GM13976 (cell line): ENCODE data around the gene NCCRP1.

ENCODE experiments used
- DNase-seq: peaks from one replicate; pipeline ENCODE4 v3.0.0; 2012; ENCODE audit warnings: low spot score
- in situ Hi-C: fragments of 300-500 bp; cut with MboI; formaldehyde crosslinking; loops from one replicate; pipeline ENCODE4 v1.12.0; 2022; ENCODE audit warnings: low sequenced_read_pairs, mixed read lengths, inconsistent platforms; ENCODE audit not compliant: unreplicated experiment
- TF ChIP-seq, protein P1 (sequence below): IDR thresholded peaks from 2 replicates; pipeline ENCODE4 v1.5.1; 2012; ENCODE audit warnings: borderline replicate concordance, mild to moderate bottlenecking; ENCODE audit not compliant: insufficient read depth; ENCODE audit errors: extremely low read depth, missing control alignments, control extremely low read depth

Gene NCCRP1

DNA sequence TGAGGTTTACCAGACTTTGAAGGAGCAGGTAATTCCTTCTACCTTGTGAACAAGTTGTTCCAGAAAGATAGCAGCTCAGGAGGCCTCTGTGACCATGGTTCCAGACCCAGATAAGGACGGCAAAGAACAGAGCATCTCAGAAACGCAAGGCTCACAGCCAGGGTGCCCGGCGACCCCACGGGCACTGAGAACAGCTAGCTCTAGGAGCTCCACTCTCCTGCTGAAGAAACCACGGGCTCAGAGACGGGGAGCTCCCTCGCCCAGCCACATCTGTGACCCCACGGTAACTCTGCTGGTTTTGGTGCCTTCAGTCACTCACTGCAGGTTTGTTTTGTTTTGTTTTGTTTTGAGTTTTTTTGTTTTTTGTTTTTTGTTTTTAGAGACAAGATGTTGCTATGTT is 16.0 kb upstream of the NCCRP1 start:
- in situ Hi-C loops = no loop called here
- TF ChIP-seq, protein P1, sequence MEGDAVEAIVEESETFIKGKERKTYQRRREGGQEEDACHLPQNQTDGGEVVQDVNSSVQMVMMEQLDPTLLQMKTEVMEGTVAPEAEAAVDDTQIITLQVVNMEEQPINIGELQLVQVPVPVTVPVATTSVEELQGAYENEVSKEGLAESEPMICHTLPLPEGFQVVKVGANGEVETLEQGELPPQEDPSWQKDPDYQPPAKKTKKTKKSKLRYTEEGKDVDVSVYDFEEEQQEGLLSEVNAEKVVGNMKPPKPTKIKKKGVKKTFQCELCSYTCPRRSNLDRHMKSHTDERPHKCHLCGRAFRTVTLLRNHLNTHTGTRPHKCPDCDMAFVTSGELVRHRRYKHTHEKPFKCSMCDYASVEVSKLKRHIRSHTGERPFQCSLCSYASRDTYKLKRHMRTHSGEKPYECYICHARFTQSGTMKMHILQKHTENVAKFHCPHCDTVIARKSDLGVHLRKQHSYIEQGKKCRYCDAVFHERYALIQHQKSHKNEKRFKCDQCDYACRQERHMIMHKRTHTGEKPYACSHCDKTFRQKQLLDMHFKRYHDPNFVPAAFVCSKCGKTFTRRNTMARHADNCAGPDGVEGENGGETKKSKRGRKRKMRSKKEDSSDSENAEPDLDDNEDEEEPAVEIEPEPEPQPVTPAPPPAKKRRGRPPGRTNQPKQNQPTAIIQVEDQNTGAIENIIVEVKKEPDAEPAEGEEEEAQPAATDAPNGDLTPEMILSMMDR = no peak
- DNase-seq = no peak

DNA sequence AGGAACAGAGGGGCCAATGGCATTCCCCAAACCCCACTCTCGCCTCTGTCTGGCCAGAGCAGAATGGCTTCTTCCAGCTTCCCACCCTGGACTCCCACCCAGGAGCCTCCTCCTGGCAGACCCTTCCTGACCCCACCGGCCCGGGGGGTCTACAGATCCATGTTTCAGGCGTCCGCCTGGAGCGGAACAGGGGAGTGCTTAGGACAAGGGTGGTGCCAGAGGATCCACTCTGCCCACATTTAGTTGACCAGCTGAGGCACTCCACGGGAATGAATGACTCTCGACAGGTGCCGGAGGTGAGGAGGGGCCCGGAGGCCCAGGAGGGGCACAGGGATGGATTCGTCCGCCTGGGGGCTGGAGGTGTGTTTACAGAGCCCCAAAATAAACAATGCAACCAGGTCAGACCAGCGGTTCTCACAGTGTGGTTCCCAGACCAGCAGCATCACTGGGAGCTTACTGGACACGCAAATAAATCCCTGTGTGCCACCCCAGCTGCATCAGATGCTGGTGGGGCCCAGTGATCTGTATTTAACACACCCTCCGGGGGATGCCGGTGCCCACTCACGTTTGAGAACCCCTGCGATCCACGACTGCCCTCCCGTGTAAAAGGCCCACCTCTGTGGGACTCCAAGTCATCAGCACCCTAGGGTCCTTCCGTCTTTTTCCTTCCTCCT is 15.1 kb upstream of the NCCRP1 start:
- in situ Hi-C loops = no loop called here
- DNase-seq = no peak
- TF ChIP-seq, protein P1 = no peak

DNA sequence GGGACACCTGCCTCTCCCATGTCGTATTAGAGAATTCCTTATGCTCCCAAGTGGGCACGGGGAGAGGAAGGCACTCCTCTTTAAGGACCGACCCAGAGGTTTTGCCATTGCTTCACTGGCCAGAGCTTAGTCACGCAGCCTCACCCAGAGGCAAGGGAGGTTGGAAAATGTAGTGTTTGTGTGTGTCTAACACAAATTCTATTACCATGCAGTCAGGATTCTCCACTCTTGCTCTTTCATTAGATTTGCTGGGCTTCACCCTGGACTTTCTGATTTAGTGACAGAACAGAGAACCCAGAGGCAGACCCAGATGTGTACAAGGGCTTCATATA is 14.6 kb upstream of the NCCRP1 start:
- no peak for DNase-seq
- TF ChIP-seq, protein P1 = no peak
- in situ Hi-C loops = no loop called here

DNA sequence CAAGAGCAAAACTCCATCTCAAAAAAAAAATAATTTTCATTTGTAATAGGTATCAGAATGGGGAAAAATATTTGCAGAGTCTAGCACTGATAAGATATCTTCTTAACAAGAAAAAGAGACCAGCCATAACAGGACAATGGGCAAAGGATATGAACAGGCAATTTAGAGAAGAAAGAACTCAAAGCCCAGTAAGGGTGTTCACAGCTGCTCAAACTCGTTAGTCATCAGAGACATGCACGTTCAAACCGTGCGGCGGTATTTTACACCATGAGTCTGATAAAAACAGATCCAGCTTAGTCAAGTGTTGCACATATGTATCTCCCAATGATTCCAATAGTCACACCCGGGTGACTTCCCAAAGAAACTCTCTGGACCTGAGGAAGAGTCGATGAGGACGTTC is 13.7 kb upstream of the NCCRP1 start:
- in situ Hi-C loops = no loop called here
- DNase-seq = no peak
- TF ChIP-seq, protein P1 = no peak

DNA sequence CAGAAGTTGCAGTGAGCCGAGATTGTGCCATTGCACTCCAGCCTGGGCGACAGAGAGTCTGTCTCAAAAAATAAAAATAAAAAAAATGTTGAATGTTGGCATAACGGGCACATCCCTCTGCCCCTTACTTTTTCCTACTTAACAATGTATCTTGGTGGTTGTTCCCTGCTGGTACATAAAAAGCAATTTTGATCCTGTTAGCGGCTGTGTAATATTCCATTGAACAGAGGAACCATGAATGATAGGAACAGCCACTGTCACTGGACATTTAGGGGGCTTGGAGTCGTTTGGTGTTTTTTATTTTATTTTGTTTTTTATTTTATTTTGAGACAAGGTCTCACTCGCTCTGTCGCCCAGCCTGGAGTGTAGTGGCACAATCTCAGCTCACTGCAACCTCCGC is 10.4 kb upstream of the NCCRP1 start:
- DNase-seq = no peak
- TF ChIP-seq, protein P1 = no peak
- in situ Hi-C loops = no loop called here

DNA sequence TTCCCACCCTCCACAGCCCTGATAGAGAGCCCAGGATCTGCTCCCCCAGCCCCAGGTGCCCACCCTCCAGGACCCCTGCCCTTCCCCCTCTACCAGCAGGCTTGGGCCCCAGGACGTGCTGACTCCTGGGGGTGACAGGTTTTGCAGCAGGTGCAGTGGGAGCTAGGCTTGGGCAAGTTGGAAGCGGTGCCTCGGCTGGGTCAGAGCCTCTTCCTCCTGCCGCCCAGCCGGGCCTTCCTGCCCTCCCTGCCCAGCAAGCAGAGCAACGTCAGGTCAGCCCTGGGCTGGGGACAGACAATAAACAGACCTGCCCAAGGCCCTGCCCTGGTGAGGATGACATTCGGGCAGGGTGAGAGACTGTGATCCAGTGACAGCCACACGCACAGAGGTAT is 9.2 kb upstream of the NCCRP1 start:
- no peak for DNase-seq
- TF ChIP-seq, protein P1 = no peak
- in situ Hi-C loops = no loop called here
